H1 (cell line): Measurements from ENCODE around the gene BTAF1. TPM values are rescaled to one million over a fixed set of nuclear protein-coding genes. Genes with fewer than 3 reads are reported as not detected.

Experiments
- CTCF ChIA-PET: fragments of 300-600 bp; sonication (Branson Sonifier 250); formaldehyde crosslinking; loops from one replicate; lab custom pipeline; 2021; ENCODE audit not compliant: partially characterized antibody; lab: Charles Lee
- POLR2A ChIA-PET: fragments of 300-600 bp; sonication (Branson Sonifier 250); formaldehyde crosslinking; loops from one replicate; lab custom pipeline; 2021; ENCODE audit warnings: inconsistent platforms; ENCODE audit not compliant: partially characterized antibody; lab: Charles Lee
- DNase-seq, 2 experiments: peaks; one replicate each; pipeline versions ENCODE4 v3.0.0 to v3.0.0-alpha.2; 2010 to 2022; ENCODE audit warnings: low spot score in 2 of 2, low read depth in 1 of 2, mixed read lengths in 1 of 2
- FAIRE-seq: peaks from 2 replicates; lab custom pipeline; 2011; peaks lifted over from hg19 to GRCh38; lab: Jason Lieb, UNC
- H2AFZ ChIP-seq: 2 replicates; pipeline ENCODE4 v1.8.1; 2012; ENCODE audit warnings: low read length, inconsistent platforms
- H2AK5ac ChIP-seq: 2 replicates; pipeline ENCODE4 v1.6.1; 2013; ENCODE audit warnings: low read depth, low read length
- H2BK120ac ChIP-seq: replicated peaks from 2 replicates; pipeline ENCODE3; 2013; ENCODE audit warnings: low read depth, low read length, inconsistent platforms
- H2BK12ac ChIP-seq: 2 replicates; pipeline ENCODE4 v1.6.1; 2013; ENCODE audit warnings: low read depth, low read length
- H2BK15ac ChIP-seq: 2 replicates; pipeline ENCODE4 v1.6.1; 2013; ENCODE audit warnings: low read length
- H2BK20ac ChIP-seq: 2 replicates; pipeline ENCODE4 v1.6.1; 2013; ENCODE audit warnings: low read length
- H2BK5ac ChIP-seq: 2 replicates; pipeline ENCODE4 v1.6.1; 2013; ENCODE audit warnings: low read depth, low read length
- H3K14ac ChIP-seq: 2 replicates; pipeline ENCODE4 v1.6.1; 2013; ENCODE audit warnings: inconsistent platforms; ENCODE audit not compliant: insufficient read length
- H3K18ac ChIP-seq: 2 replicates; pipeline ENCODE4 v1.6.1; 2013; ENCODE audit warnings: low read length; ENCODE audit errors: extremely low read depth
- H3K23ac ChIP-seq: 2 replicates; pipeline ENCODE4 v1.6.1; 2013; ENCODE audit warnings: inconsistent platforms; ENCODE audit not compliant: insufficient read length
- H3K23me2 ChIP-seq: 2 replicates; pipeline ENCODE4 v1.6.1; 2013; ENCODE audit warnings: low read depth, low read length
- H3K27ac ChIP-seq: 2 replicates; pipeline ENCODE4 v1.6.1; 2011; ENCODE audit warnings: low read depth, low read length, inconsistent platforms
- H3K27me3 ChIP-seq, 4 experiments: replicated peaks in 1 of 4; 1 replicate in 1 of 4; 2 replicates in 3 of 4; pipeline versions ENCODE4 v1.6.1 to v1.8.1; 2011 to 2013; ENCODE audit warnings: low read length in 3 of 4, mild to moderate bottlenecking in 3 of 4, inconsistent platforms in 2 of 4, mixed read lengths in 2 of 4, moderate library complexity in 1 of 4; ENCODE audit not compliant: control insufficient read depth in 3 of 4, insufficient read depth in 3 of 4; ENCODE audit errors: extremely low read depth in 1 of 4
- H3K36me3 ChIP-seq, 4 experiments: 2 replicates each; pipeline versions ENCODE4 v1.6.1 to v1.8.1; 2011 to 2013; ENCODE audit warnings: mild to moderate bottlenecking in 4 of 4, low read length in 3 of 4, moderate library complexity in 2 of 4, control low read depth in 1 of 4, inconsistent platforms in 1 of 4; ENCODE audit not compliant: insufficient read depth in 4 of 4, control insufficient read depth in 2 of 4
- H3K4ac ChIP-seq: replicated peaks from 2 replicates; pipeline ENCODE3; 2013; ENCODE audit warnings: low read length, low read depth, mixed read lengths, inconsistent platforms; ENCODE audit not compliant: insufficient read length
- H3K4me1 ChIP-seq, 4 experiments: replicated peaks in 1 of 4; 1 replicate in 1 of 4; 2 replicates in 3 of 4; pipeline versions ENCODE4 v1.6.1 to v1.8.1; 2011 to 2013; ENCODE audit warnings: low read length in 3 of 4, inconsistent platforms in 2 of 4, mixed read lengths in 1 of 4; ENCODE audit not compliant: insufficient read depth in 4 of 4, control insufficient read depth in 3 of 4
- H3K4me2 ChIP-seq, 2 experiments: 2 replicates each; pipeline versions ENCODE4 v1.6.1 to v1.8.1; 2011 to 2013; ENCODE audit warnings: low read depth in 2 of 2, low read length in 2 of 2, control low read depth in 1 of 2, inconsistent platforms in 1 of 2, mild to moderate bottlenecking in 1 of 2; ENCODE audit not compliant: insufficient read depth in 1 of 2
- H3K4me3 ChIP-seq, 4 experiments: fragments of 200-600, 300-600 bp in 1 of 4; sonication (generic), shearing (Covaris generic), sonication (Bioruptor Twin) in 1 of 4; 2 replicates each; pipeline versions ENCODE4 v1.5.1 to v1.8.1; 2011 to 2016; ENCODE audit warnings: low read length in 4 of 4, low read depth in 3 of 4, control low read depth in 2 of 4, inconsistent platforms in 2 of 4, mild to moderate bottlenecking in 2 of 4, mixed read lengths in 1 of 4, moderate library complexity in 1 of 4; ENCODE audit not compliant: insufficient read depth in 2 of 4; ENCODE audit errors: extremely low read depth in 1 of 4
- H3K56ac ChIP-seq: replicated peaks from 2 replicates; pipeline ENCODE3; 2013; ENCODE audit warnings: low read depth, mild to moderate bottlenecking, mixed read lengths, low read length, inconsistent platforms; ENCODE audit not compliant: insufficient read length
- H3K79me1 ChIP-seq: 2 replicates; pipeline ENCODE4 v1.6.1; 2013; ENCODE audit warnings: low read depth, low read length, control low read depth
- H3K79me2 ChIP-seq, 2 experiments: 2 replicates each; pipeline versions ENCODE4 v1.6.1 to v1.8.1; 2012 to 2013; ENCODE audit warnings: low read length in 2 of 2, mild to moderate bottlenecking in 2 of 2, inconsistent platforms in 1 of 2; ENCODE audit not compliant: insufficient read depth in 2 of 2, control insufficient read depth in 1 of 2
- H3K9ac ChIP-seq, 4 experiments: replicated peaks in 1 of 4; 1 replicate in 1 of 4; 2 replicates in 3 of 4; pipeline versions ENCODE4 v1.6.1 to v1.8.1; 2011 to 2013; ENCODE audit warnings: low read depth in 3 of 4, low read length in 3 of 4, control low read depth in 2 of 4, mild to moderate bottlenecking in 2 of 4, moderate library complexity in 2 of 4, inconsistent platforms in 1 of 4; ENCODE audit errors: extremely low read depth in 1 of 4
- H3K9me3 ChIP-seq, 2 experiments: 2 replicates each; pipeline versions ENCODE4 v1.6.1 to v1.8.1; 2012 to 2013; ENCODE audit warnings: mild to moderate bottlenecking in 2 of 2, moderate library complexity in 2 of 2, control low read depth in 1 of 2, inconsistent platforms in 1 of 2, low read depth in 1 of 2, low read length in 1 of 2, mixed read lengths in 1 of 2; ENCODE audit not compliant: insufficient read depth in 2 of 2
- H4K20me1 ChIP-seq, 2 experiments: replicated peaks in 1 of 2; 2 replicates each; pipeline versions ENCODE3 to v1.8.1; 2011 to 2013; ENCODE audit warnings: inconsistent platforms in 2 of 2, low read length in 2 of 2, mild to moderate bottlenecking in 1 of 2; ENCODE audit not compliant: insufficient read depth in 2 of 2, control insufficient read depth in 1 of 2
- H4K5ac ChIP-seq: 2 replicates; pipeline ENCODE4 v1.6.1; 2013; ENCODE audit warnings: low read length, low read depth, mixed read lengths, inconsistent platforms; ENCODE audit not compliant: insufficient read length
- H4K8ac ChIP-seq: 2 replicates; pipeline ENCODE4 v1.8.0; 2013; ENCODE audit warnings: mild to moderate bottlenecking, moderate library complexity, low read length, inconsistent platforms; ENCODE audit not compliant: insufficient read depth; ENCODE audit errors: extremely low read depth
- H4K91ac ChIP-seq: replicated peaks from 2 replicates; pipeline ENCODE3; 2013; ENCODE audit warnings: low read length, mixed read lengths, inconsistent platforms; ENCODE audit not compliant: insufficient read length
- BRCA1 ChIP-seq: IDR thresholded peaks from 2 replicates; pipeline ENCODE4 v1.6.1; 2012; ENCODE audit warnings: low read depth, low read length, improper control_type of control experiment
- CBX8 ChIP-seq: fragments of 300-800, 300-1000 bp; sonication (generic); IDR thresholded peaks from 2 replicates; pipeline ENCODE4 v1.7.1; 2016; ENCODE audit warnings: low read depth, low read length, borderline replicate concordance
- CEBPB ChIP-seq: IDR thresholded peaks from 2 replicates; pipeline ENCODE4 v1.6.1; 2012; ENCODE audit warnings: low read depth, low read length
- CTBP2 ChIP-seq: IDR thresholded peaks from 2 replicates; pipeline ENCODE4 v1.7.0; 2011; ENCODE audit warnings: borderline replicate concordance, mild to moderate bottlenecking, moderate library complexity, mixed read lengths, low read length; ENCODE audit not compliant: insufficient read depth, insufficient read length
- EGR1 ChIP-seq: IDR thresholded peaks from 2 replicates; pipeline ENCODE4 v1.6.1; 2011; ENCODE audit warnings: low read depth, low read length, borderline replicate concordance
- FOSL1 ChIP-seq: IDR thresholded peaks from 2 replicates; pipeline ENCODE4 v1.6.1; 2011; ENCODE audit warnings: mild to moderate bottlenecking, low read depth, low read length, moderate library complexity; ENCODE audit not compliant: insufficient read depth
- GTF2F1 ChIP-seq: IDR thresholded peaks from 2 replicates; pipeline ENCODE4 v1.6.1; 2012; ENCODE audit warnings: low read depth, low read length, improper control_type of control experiment, borderline replicate concordance
- HDAC6 ChIP-seq: IDR thresholded peaks from one replicate; pipeline ENCODE4 v1.7.1; 2012; ENCODE audit warnings: low read depth, mild to moderate bottlenecking, inconsistent platforms, low read length, moderate library complexity
- NANOG ChIP-seq: IDR thresholded peaks from 2 replicates; pipeline ENCODE4 v1.6.1; 2011; ENCODE audit warnings: low read length, low read depth, mild to moderate bottlenecking, inconsistent platforms; ENCODE audit not compliant: insufficient read depth, poor library complexity, severe bottlenecking
- POLR2AphosphoS5 ChIP-seq: IDR thresholded peaks from 2 replicates; pipeline ENCODE4 v1.6.1; 2011; ENCODE audit warnings: low read depth, low read length
- RFX5 ChIP-seq: IDR thresholded peaks from 2 replicates; pipeline ENCODE4 v1.6.1; 2011; ENCODE audit warnings: low read depth, low read length, improper control_type of control experiment, borderline replicate concordance
- TAF7 ChIP-seq: optimal IDR thresholded peaks from 2 replicates; pipeline ENCODE3; 2011; ENCODE audit warnings: low read depth, mild to moderate bottlenecking, inconsistent platforms, low read length, moderate library complexity, borderline replicate concordance
- WGBS, 2 experiments: shearing (Covaris generic) in 1 of 2; methylation state at CpG; one replicate each; pipeline versions ENCODE4 v1.1.6 to v1.1.7; 2013 to 2015; ENCODE audit warnings: low lambda C conversion rate in 2 of 2, mixed read lengths in 2 of 2, inconsistent platforms in 1 of 2, low coverage in 1 of 2, missing lambda C conversion rate in 1 of 2; ENCODE audit not compliant: insufficient replicate concordance in 2 of 2, insufficient coverage in 1 of 2, insufficient read length in 1 of 2; ENCODE audit errors: extremely low coverage in 1 of 2, missing lambda C conversion rate in 1 of 2; 5-methylcytosine and 5-hydroxymethylcytosine counted together
- polyA plus RNA-seq, 7 experiments: library from polyadenylated mRNA; depleted of rRNA in 3 of 7; stranded (reverse) in 5 of 7; unstranded in 2 of 7; fragments of >200 nt in 5 of 7; fragments of 200-250 nt in 2 of 7; gene quantifications; 1 replicate in 5 of 7; 2 replicates in 1 of 7; 4 replicates in 1 of 7; pipeline versions ENCODE4 v1.2.1 to v1.2.3, GENCODE V29; 2011 to 2013; ENCODE audit warnings: missing spikeins in 2 of 7, mixed read lengths in 2 of 7
- total RNA-seq: library from RNA; stranded (reverse); fragmentation: NEBNext Ultra II Directional; extraction: Animal tissue kit (Norgen Biotek cat#: 25700); gene quantifications from 2 replicates; pipeline ENCODE4 v1.2.1, GENCODE V29; 2021

BTAF1 gene
- total and polyA plus RNA-seq, 2 of the 8 experiments (the other 6 are each of a cell fraction or from before 2014, with no cell fraction given): 24.5 to 39.1 TPM

DNA sequence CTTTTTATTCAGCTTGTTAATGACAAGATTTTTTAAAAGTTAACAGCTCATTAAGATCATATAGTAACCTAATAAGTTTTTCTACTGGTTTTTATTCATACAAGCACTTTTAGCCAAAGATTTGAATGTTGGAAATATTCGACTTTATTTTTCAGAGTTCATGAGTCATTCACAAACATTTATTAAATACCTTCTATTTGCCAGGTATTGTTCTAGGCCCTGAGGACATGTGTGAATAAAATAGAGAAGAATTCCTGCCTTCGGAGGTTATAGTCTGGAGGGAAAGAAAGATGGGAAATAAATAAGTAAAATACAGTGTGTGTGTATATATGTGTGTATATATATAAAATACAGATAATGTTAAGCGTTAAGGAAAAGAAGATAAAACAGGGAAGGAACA lies 31.5 kb downstream of the BTAF1 start:
- DNase-seq: no peak
- no peak for FAIRE-seq

More for the DNA sequence above, 31.5 kb downstream of the BTAF1 start:
- Histone ChIP-seq H4K91ac (no peak overlapping the region), H3K36me3 (peaks cover 4 to 73% (median 32%) of the 10 kb centered on the region in 4 experiments), H2BK15ac (no peak overlapping the region), H3K9ac (no peak overlapping the region), H4K8ac (no peak overlapping the region), H3K27ac (no peak overlapping the region), H2BK120ac (no peak overlapping the region), H3K79me2 (peaks cover 0 to 3% of the 10 kb centered on the region in 2 experiments; a peak in 1 of 4 replicates), H3K23ac (no peak overlapping the region), H3K4me2 (no peak overlapping the region)
- CTCF ChIA-PET: no interaction called here
- TF ChIP-seq TAF7 (no peak), CBX8 (no peak), GTF2F1 (no peak), NANOG (no peak), EGR1 (no peak), BRCA1 (no peak), CTBP2 (no peak), FOSL1 (no peak), HDAC6 (no peak), POLR2AphosphoS5 (no peak), CEBPB (no peak), RFX5 (no peak)
- TF ChIP-seq, all 59 proteins: peak for 0
- H3K14ac ChIP-seq: no peak overlapping the region
- no peak overlapping the region for H2BK12ac ChIP-seq
- POLR2A ChIA-PET: interaction anchor here (0.8 kb wide), 1 partner anchor 14 kb away, joined by 4 read pairs; no protein-coding TSS in a partner anchor
- H4K20me1 ChIP-seq: no peaks in the 10 kb centered on the region
- no peak overlapping the region for H2BK20ac ChIP-seq
- WGBS, 2 experiments: 85 to 100% methylated on average over 1 to 3 of the region's 3 CpGs
- no peak overlapping the region for H3K4me3 ChIP-seq
- no peak overlapping the region for H2BK5ac ChIP-seq
- no peaks in the 10 kb centered on the region for H3K23me2 ChIP-seq
- no peak overlapping the region for H3K56ac ChIP-seq
- H3K27me3 ChIP-seq: no peaks in the 10 kb centered on the region
- H3K18ac ChIP-seq: no peak overlapping the region
- no peak overlapping the region for H2AFZ ChIP-seq
- no peak overlapping the region for H4K5ac ChIP-seq
- H2AK5ac ChIP-seq: no peak overlapping the region
- H3K4ac ChIP-seq: no peak overlapping the region
- H3K9me3 ChIP-seq: no peaks in the 10 kb centered on the region
- H3K4me1 ChIP-seq: peaks cover 0 to 3% (median 0%) of the 10 kb centered on the region in 4 experiments; a peak in 2 of 7 replicates
- no peaks in the 10 kb centered on the region for H3K79me1 ChIP-seq
